ENCODE data around the gene RPL29.

RPL29 gene

GRCh38 chr3:51961602-51962569, 33.8 kb downstream of the RPL29 start:
- DNase-seq, result peak; percentile 91 to 95

- DNase-seq, result no peak
Measured at GRCh38 chr3:51961011-51961410, 34.7 kb downstream of the RPL29 start.

- DNase-seq, result no peak
Measured at GRCh38 chr3:51960386-51960785, 35.3 kb downstream of the RPL29 start.

GRCh38 chr3:51959651-51960050, 36.0 kb downstream of the RPL29 start:
- DNase-seq, result no peak

GRCh38 chr3:51958603-51959521, 36.8 kb downstream of the RPL29 start:
- no peak for DNase-seq

GRCh38 chr3:51957520-51958205, 38.0 kb downstream of the RPL29 start:
- no peak for DNase-seq

GRCh38 chr3:51955893-51956770, 39.6 kb downstream of the RPL29 start:
- peak; percentile 12 to 35 for DNase-seq

- DNase-seq, result no peak
Measured at GRCh38 chr3:51955175-51955892, 40.4 kb downstream of the RPL29 start, which contains the start of gene GPR62. Gene GPR62, plus strand, starts transcription at chr3:51955381. Its CDS starts 272 bp downstream, at chr3:51955653.

GRCh38 chr3:51954713-51955112, 41.0 kb downstream of the RPL29 start:
- DNase-seq, result no peak

GRCh38 chr3:51954105-51954504, 41.6 kb downstream of the RPL29 start:
- DNase-seq, result no peak

GRCh38 chr3:51953445-51953844, 42.2 kb downstream of the RPL29 start:
- peak; percentile 35 to 53 for DNase-seq

GRCh38 chr3:51950899-51951298, 44.8 kb downstream of the RPL29 start:
- no peak for DNase-seq

- no peak for DNase-seq
Measured at GRCh38 chr3:51949121-51949520, 46.6 kb downstream of the RPL29 start.

- no peak for DNase-seq
Measured at GRCh38 chr3:51948016-51948580, 47.6 kb downstream of the RPL29 start.

GRCh38 chr3:51947215-51947900, 48.3 kb downstream of the RPL29 start:
- DNase-seq, result no peak

- DNase-seq, result no peak
Measured at GRCh38 chr3:51946796-51947195, 48.9 kb downstream of the RPL29 start.

GRCh38 chr3:51945926-51946705, 49.6 kb downstream of the RPL29 start:
- no peak for DNase-seq

GRCh38 chr3:51945031-51945840, 50.5 kb downstream of the RPL29 start:
- DNase-seq, result no peak
